ENCODE results near the gene TMEM101. TPM values are rescaled to one million over a fixed set of nuclear protein-coding genes. Genes with fewer than 3 reads are reported as not detected.

TMEM101 gene
- total RNA-seq, 1 experiment from 2014 or later, result 18.6 TPM

DNA sequence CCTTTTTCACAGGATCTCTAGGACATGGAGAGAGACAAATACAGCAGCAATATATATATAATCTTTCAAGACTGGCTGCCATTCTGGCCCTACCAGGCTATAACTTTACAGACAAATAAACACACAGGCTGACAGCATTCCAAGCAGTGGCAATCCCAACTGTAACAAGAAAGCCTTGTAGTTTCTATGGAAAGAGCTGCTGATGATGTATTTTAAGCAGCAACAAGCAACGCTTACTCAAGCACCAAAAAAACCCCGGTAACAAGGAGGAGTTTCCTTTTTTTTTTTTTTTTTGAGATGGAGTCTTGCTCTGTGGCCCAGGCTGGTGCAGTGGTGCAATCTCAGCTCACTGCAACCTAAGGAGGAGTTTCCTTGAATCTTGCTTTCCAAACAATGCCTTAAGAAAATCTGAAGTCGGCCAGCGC lies 28.5 kb upstream of the TMEM101 start:
- H3K14ac ChIP-seq (ENCODE audit: insufficient read depth, low read length), result no peak overlapping the region
- no peak overlapping the region for H3T11ph ChIP-seq (ENCODE audit: low read length)
- H3K4me3 Mint-ChIP-seq, result no peak overlapping the region
- no peak overlapping the region for H3K4me2 ChIP-seq (ENCODE audit: insufficient read depth, insufficient read length, low read length)
- peaks cover 22 to 48% (median 44%) of the 10 kb centered on the region in 3 experiments for H3K36me3 Mint-ChIP-seq (ENCODE audit: insufficient read depth in 1 of 3, low read depth in 3 of 3)
- H3K27ac Mint-ChIP-seq, result peak overlapping the region in 1 of 3 experiments; percentile 73; a peak in 2 of 7 replicates
- peaks cover 12% of the 10 kb centered on the region; the same call in 1 of the 2 replicates for H3K79me2 ChIP-seq (ENCODE audit: insufficient read depth, low read length)
- no peak overlapping the region for H2BK20ac ChIP-seq (ENCODE audit: low read depth, low read length, poor library complexity, severe bottlenecking)
- H3K9ac ChIP-seq (ENCODE audit: extremely low read depth, insufficient read length, low read length), result no peak overlapping the region
- H3K4ac ChIP-seq (ENCODE audit: low read depth, low read length), result no peak overlapping the region
- no peaks in the 10 kb centered on the region for H3K4me1 ChIP-seq (ENCODE audit: insufficient read depth, low read length)
- H3K9me3 ChIP-seq (ENCODE audit: control insufficient read depth, low read depth, low read length), result no peaks in the 10 kb centered on the region
- no peak overlapping the region for H2AFZ ChIP-seq (ENCODE audit: low read length)
- H3K23ac ChIP-seq (ENCODE audit: insufficient read length, low read depth, low read length), result no peak overlapping the region
- peaks cover 25% of the 10 kb centered on the region for H3K79me1 ChIP-seq (ENCODE audit: insufficient read depth, low read depth, low read length, poor library complexity, severe bottlenecking)
- H4K91ac ChIP-seq (ENCODE audit: insufficient read length, low read depth, low read length), result no peak overlapping the region
- no peaks in the 10 kb centered on the region for H4K20me1 ChIP-seq (ENCODE audit: control insufficient read depth, insufficient read depth, insufficient read length)
- H2BK120ac ChIP-seq (ENCODE audit: low read depth, low read length, poor library complexity, severe bottlenecking), result no peak overlapping the region
- no peak overlapping the region for H3K27ac ChIP-seq (ENCODE audit: insufficient read length, low read depth, low read length)
- H4K8ac ChIP-seq (replicated peaks; ENCODE audit: insufficient read length, low read depth, low read length), result no peak overlapping the region
- no peak overlapping the region for H3K56ac ChIP-seq (ENCODE audit: insufficient read length, low read depth, low read length)
- TF ChIP-seq, protein P1, sequence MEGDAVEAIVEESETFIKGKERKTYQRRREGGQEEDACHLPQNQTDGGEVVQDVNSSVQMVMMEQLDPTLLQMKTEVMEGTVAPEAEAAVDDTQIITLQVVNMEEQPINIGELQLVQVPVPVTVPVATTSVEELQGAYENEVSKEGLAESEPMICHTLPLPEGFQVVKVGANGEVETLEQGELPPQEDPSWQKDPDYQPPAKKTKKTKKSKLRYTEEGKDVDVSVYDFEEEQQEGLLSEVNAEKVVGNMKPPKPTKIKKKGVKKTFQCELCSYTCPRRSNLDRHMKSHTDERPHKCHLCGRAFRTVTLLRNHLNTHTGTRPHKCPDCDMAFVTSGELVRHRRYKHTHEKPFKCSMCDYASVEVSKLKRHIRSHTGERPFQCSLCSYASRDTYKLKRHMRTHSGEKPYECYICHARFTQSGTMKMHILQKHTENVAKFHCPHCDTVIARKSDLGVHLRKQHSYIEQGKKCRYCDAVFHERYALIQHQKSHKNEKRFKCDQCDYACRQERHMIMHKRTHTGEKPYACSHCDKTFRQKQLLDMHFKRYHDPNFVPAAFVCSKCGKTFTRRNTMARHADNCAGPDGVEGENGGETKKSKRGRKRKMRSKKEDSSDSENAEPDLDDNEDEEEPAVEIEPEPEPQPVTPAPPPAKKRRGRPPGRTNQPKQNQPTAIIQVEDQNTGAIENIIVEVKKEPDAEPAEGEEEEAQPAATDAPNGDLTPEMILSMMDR (conservative IDR thresholded peaks at IDR 0.05), result no peak
- no peak for DNase-seq
- no peak overlapping the region for H2BK12ac ChIP-seq (ENCODE audit: insufficient read length, low read depth, low read length)
- no peak overlapping the region for H2BK15ac ChIP-seq (ENCODE audit: low read depth, low read length)
- H3K23me2 ChIP-seq (ENCODE audit: insufficient read length, low read depth, low read length, poor library complexity, severe bottlenecking), result no peaks in the 10 kb centered on the region
- no peaks in the 10 kb centered on the region for H3K9me3 Mint-ChIP-seq
- no peaks in the 10 kb centered on the region for H3K27me3 Mint-ChIP-seq (ENCODE audit: low read depth)
- no CpG with 5 or more reads among the region's 4 CpGs for WGBS (ENCODE audit: extremely low coverage, insufficient read length, low lambda C conversion rate)
- no peaks in the 10 kb centered on the region for H3K27me3 ChIP-seq (ENCODE audit: insufficient read depth, low read length)
- no peak overlapping the region for H2AK5ac ChIP-seq (ENCODE audit: insufficient read length, low read length)
- no peak overlapping the region for H2BK5ac ChIP-seq (ENCODE audit: insufficient read length, low read length)
- H3K4me1 Mint-ChIP-seq, result peaks cover 10 to 19% of the 10 kb centered on the region in 2 experiments
- no peak overlapping the region for H4K5ac ChIP-seq (ENCODE audit: insufficient read length, low read depth, low read length)
- H3K18ac ChIP-seq (ENCODE audit: insufficient read length, low read depth, low read length), result no peak overlapping the region
